SU-DHL-6 (cell line): ENCODE measurements around the gene VAPB.

ENCODE experiments used
- H2AFZ ChIP-seq: fragments of 200-600 bp; sonication (generic); 2 replicates; pipeline ENCODE4 v1.6.1; 2014; ENCODE audit warnings: low read depth, mild to moderate bottlenecking, moderate library complexity, mixed read lengths, antibody characterized with exemption, low read length; ENCODE audit not compliant: severe bottlenecking
- H3F3A ChIP-seq: fragments of 200-600 bp; shearing (Covaris generic); 2 replicates; pipeline ENCODE4 v1.6.0; 2016; ENCODE audit warnings: antibody characterized with exemption, mild to moderate bottlenecking; ENCODE audit not compliant: insufficient read depth
- H3K27ac ChIP-seq: fragments of 200-600 bp; sonication (generic); 2 replicates; pipeline ENCODE4 v1.5.1; 2016; ENCODE audit warnings: low read depth, mild to moderate bottlenecking, low read length, moderate library complexity, mixed read lengths
- H3K27me3 ChIP-seq: fragments of 200-600 bp; sonication (generic), shearing (Covaris generic); 2 replicates; pipeline ENCODE4 v1.6.0; 2014; ENCODE audit warnings: mild to moderate bottlenecking, low read length
- H3K36me3 ChIP-seq: fragments of 200-600 bp; sonication (generic); 2 replicates; pipeline ENCODE4 v1.6.1; 2014; ENCODE audit warnings: mild to moderate bottlenecking, low read length, mixed read lengths
- H3K4me2 ChIP-seq: fragments of 300-600, 200-600 bp; shearing (Covaris generic), sonication (generic); 2 replicates; pipeline ENCODE4 v1.6.0; 2014; ENCODE audit warnings: low read length, low read depth, mild to moderate bottlenecking; ENCODE audit not compliant: poor library complexity, severe bottlenecking
- H3K4me3 ChIP-seq: fragments of 200-600 bp; sonication (generic); 2 replicates; pipeline ENCODE4 v1.5.1; 2014; ENCODE audit warnings: antibody characterized with exemption, low read length, mild to moderate bottlenecking, mixed read lengths; ENCODE audit not compliant: insufficient read depth, poor library complexity, severe bottlenecking
- H3K79me2 ChIP-seq: fragments of 200-600 bp; sonication (generic); 2 replicates; pipeline ENCODE4 v1.6.1; 2014; ENCODE audit warnings: mild to moderate bottlenecking, low read length, moderate library complexity; ENCODE audit not compliant: insufficient read depth
- H3K9ac ChIP-seq: fragments of 200-600 bp; sonication (generic); 2 replicates; pipeline ENCODE4 v1.7.0; 2014; ENCODE audit warnings: mild to moderate bottlenecking, low read length
- H3K9me2 ChIP-seq: fragments of 200-600 bp; sonication (generic); replicated peaks from 2 replicates; pipeline ENCODE4 v1.6.1; 2014; ENCODE audit warnings: low read length; ENCODE audit not compliant: insufficient read depth
- H3K9me3 ChIP-seq: fragments of 200-600 bp; sonication (generic); 2 replicates; pipeline ENCODE4 v1.6.1; 2014; ENCODE audit warnings: low read length, mixed read lengths; ENCODE audit not compliant: insufficient read depth
- H4K20me1 ChIP-seq: fragments of 200-600 bp; sonication (generic); 2 replicates; pipeline ENCODE4 v1.6.1; 2014; ENCODE audit warnings: low read depth, mild to moderate bottlenecking, antibody characterized with exemption, low read length, moderate library complexity, mixed read lengths
- EZH2phosphoT487 ChIP-seq: fragments of 200-600 bp; sonication (generic), shearing (Covaris generic); conservative IDR thresholded peaks from 2 replicates; pipeline ENCODE4 v1.6.1; 2018; ENCODE audit warnings: mild to moderate bottlenecking, antibody characterized with exemption, low read length, moderate library complexity, mixed read lengths
- TF ChIP-seq, protein P1 (sequence below): fragments of 200-600 bp; sonication (generic); IDR thresholded peaks from one replicate; pipeline ENCODE4 v1.5.1; 2017; ENCODE audit warnings: antibody characterized with exemption, mild to moderate bottlenecking, low read length, moderate library complexity; ENCODE audit not compliant: insufficient read depth, poor library complexity, severe bottlenecking

The VAPB gene

DNA sequence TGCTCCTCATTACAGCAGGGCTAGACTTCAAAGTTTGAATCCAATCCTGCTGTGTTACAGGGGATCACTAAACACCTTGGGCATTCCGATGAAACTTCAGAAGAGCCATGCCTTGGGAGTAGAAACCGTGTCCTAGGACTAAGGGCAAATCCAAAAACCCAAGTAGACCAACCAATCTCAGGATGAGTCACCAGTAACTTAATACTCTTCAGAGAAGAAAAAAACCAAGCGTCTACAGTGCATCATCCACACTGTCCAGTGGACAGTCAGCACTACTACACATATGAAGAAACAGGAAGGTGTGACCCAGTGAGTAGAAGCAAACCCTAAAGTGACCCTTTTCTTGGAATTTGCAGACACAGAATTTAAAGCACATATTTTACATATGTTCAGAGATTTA is 39.5 kb upstream of the VAPB start:
- Histone ChIP-seq H2AFZ (no peak overlapping the region), H3K9me3 (no peaks in the 10 kb centered on the region), H3F3A (no peaks in the 10 kb centered on the region), H3K36me3 (no peaks in the 10 kb centered on the region), H3K4me2 (no peak overlapping the region), H3K79me2 (no peaks in the 10 kb centered on the region), H3K27me3 (no peaks in the 10 kb centered on the region), H3K9me2 (no peaks in the 10 kb centered on the region), H3K27ac (no peak overlapping the region), H3K9ac (no peak overlapping the region), H4K20me1 (no peaks in the 10 kb centered on the region), H3K4me3 (no peak overlapping the region)
- no peak for TF ChIP-seq EZH2phosphoT487
- TF ChIP-seq, protein P1, sequence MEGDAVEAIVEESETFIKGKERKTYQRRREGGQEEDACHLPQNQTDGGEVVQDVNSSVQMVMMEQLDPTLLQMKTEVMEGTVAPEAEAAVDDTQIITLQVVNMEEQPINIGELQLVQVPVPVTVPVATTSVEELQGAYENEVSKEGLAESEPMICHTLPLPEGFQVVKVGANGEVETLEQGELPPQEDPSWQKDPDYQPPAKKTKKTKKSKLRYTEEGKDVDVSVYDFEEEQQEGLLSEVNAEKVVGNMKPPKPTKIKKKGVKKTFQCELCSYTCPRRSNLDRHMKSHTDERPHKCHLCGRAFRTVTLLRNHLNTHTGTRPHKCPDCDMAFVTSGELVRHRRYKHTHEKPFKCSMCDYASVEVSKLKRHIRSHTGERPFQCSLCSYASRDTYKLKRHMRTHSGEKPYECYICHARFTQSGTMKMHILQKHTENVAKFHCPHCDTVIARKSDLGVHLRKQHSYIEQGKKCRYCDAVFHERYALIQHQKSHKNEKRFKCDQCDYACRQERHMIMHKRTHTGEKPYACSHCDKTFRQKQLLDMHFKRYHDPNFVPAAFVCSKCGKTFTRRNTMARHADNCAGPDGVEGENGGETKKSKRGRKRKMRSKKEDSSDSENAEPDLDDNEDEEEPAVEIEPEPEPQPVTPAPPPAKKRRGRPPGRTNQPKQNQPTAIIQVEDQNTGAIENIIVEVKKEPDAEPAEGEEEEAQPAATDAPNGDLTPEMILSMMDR, result no peak

DNA sequence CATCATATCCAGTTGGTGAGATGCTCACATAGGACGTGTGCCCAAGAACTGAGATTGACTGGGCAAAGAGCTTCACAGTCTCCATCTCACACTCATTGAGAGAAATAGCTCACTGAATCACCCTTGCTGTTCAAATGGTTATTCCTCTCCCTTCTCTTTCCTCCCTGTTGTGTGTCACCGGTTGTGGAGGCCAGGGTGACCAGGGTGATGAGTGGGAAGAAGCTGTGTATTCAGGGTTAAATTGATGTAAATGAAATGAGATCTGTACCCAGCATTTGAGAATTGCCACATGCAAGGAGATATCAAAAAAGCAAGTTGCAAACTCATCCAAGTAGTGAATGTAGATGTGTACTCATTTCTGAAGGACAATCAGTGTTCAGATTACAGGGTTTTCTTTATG is 36.6 kb upstream of the VAPB start:
- Histone ChIP-seq H3K79me2 (no peaks in the 10 kb centered on the region), H2AFZ (no peak overlapping the region), H3K27ac (no peak overlapping the region), H4K20me1 (no peaks in the 10 kb centered on the region), H3K9me2 (no peaks in the 10 kb centered on the region), H3K4me2 (no peak overlapping the region), H3K27me3 (no peaks in the 10 kb centered on the region), H3K9me3 (no peaks in the 10 kb centered on the region), H3K4me3 (no peak overlapping the region), H3K9ac (no peak overlapping the region), H3K36me3 (no peaks in the 10 kb centered on the region), H3F3A (no peaks in the 10 kb centered on the region)
- TF ChIP-seq, protein P1, result no peak

GRCh38 chr20:58359441-58359840 is 29.6 kb upstream of the VAPB start:
- no peaks in the 10 kb centered on the region for H3K27me3 ChIP-seq
- TF ChIP-seq, protein P1, result no peak
- TF ChIP-seq EZH2phosphoT487, result no peak
- no peaks in the 10 kb centered on the region for H4K20me1 ChIP-seq
- no peak overlapping the region for H3K4me3 ChIP-seq
- no peak overlapping the region for H3K27ac ChIP-seq
- H3K36me3 ChIP-seq, result peaks cover 5% of the 10 kb centered on the region; the same call in 1 of the 2 replicates
- H3F3A ChIP-seq, result no peaks in the 10 kb centered on the region
- H3K79me2 ChIP-seq, result no peaks in the 10 kb centered on the region
- H2AFZ ChIP-seq, result no peak overlapping the region
- no peaks in the 10 kb centered on the region for H3K9me2 ChIP-seq
- no peak overlapping the region for H3K9ac ChIP-seq
- no peaks in the 10 kb centered on the region for H3K9me3 ChIP-seq
- H3K4me2 ChIP-seq, result no peak overlapping the region

- Histone ChIP-seq H3K36me3 (peaks cover 5% of the 10 kb centered on the region; the same call in 1 of the 2 replicates), H3K4me2 (no peak overlapping the region)
- TF ChIP-seq EZH2phosphoT487, result no peak
- TF ChIP-seq, protein P1, result no peak
Measured at GRCh38 chr20:58360936-58361335, 28.1 kb upstream of the VAPB start.

More at GRCh38 chr20:58360936-58361335, 28.1 kb upstream of the VAPB start:
- Histone ChIP-seq H4K20me1 (no peaks in the 10 kb centered on the region), H3K27ac (no peak overlapping the region), H3K9me2 (no peaks in the 10 kb centered on the region), H3K9me3 (no peaks in the 10 kb centered on the region), H3K4me3 (no peak overlapping the region), H2AFZ (no peak overlapping the region), H3K79me2 (no peaks in the 10 kb centered on the region), H3F3A (no peaks in the 10 kb centered on the region), H3K27me3 (no peaks in the 10 kb centered on the region), H3K9ac (no peak overlapping the region)
